Liver (tissue), 3 donors: ENCODE data around the gene SERTAD2.

ENCODE experiments used
- CTCF ChIP-seq: fragments of 150-350 bp; IDR thresholded peaks from 2 replicates; pipeline ENCODE4 v1.5.1; 2017; ENCODE audit warnings: improper control_type of control experiment, low read depth, low read length; ENCODE audit not compliant: missing input control
- EGR1 ChIP-seq, 2 donors: IDR thresholded peaks; 2 replicates each; pipeline ENCODE4 v1.6.1; 2016 to 2018; ENCODE audit warnings: antibody characterized with exemption in 2 of 2, low read depth in 2 of 2
- HNF4A ChIP-seq, 2 donors: conservative IDR thresholded peaks; 2 replicates each; pipeline ENCODE4 v1.6.1; 2016; ENCODE audit warnings: antibody characterized with exemption in 2 of 2, mild to moderate bottlenecking in 2 of 2
- HNF4G ChIP-seq: IDR thresholded peaks from 2 replicates; pipeline ENCODE4 v1.6.1; 2016; ENCODE audit warnings: antibody characterized with exemption
- RAD21 ChIP-seq, 2 donors: IDR thresholded peaks; 2 replicates each; pipeline ENCODE4 v1.6.1; 2016; ENCODE audit warnings: antibody characterized with exemption in 2 of 2, mild to moderate bottlenecking in 2 of 2
- REST ChIP-seq: IDR thresholded peaks from 2 replicates; pipeline ENCODE4 v1.6.1; 2016; ENCODE audit warnings: antibody characterized with exemption, mild to moderate bottlenecking
- RXRA ChIP-seq, 2 donors: IDR thresholded peaks; 2 replicates each; pipeline ENCODE4 v1.6.1; 2017 to 2018; ENCODE audit warnings: antibody characterized with exemption in 2 of 2, mild to moderate bottlenecking in 1 of 2
- SP1 ChIP-seq: IDR thresholded peaks from 2 replicates; pipeline ENCODE4 v1.6.1; 2018; ENCODE audit warnings: antibody characterized with exemption, mild to moderate bottlenecking
- YY1 ChIP-seq: IDR thresholded peaks from 2 replicates; pipeline ENCODE4 v1.6.1; 2016; ENCODE audit warnings: antibody characterized with exemption, mild to moderate bottlenecking
- donor health status: healthy.
- donor health status: healthy.

- TF ChIP-seq CTCF = no peak
- no peak for TF ChIP-seq YY1
- no peak for TF ChIP-seq REST
- TF ChIP-seq HNF4A (conservative IDR thresholded peaks at IDR 0.05) = peak; percentile 41 to 46
- peak; percentile 52 to 68 for TF ChIP-seq RXRA (IDR thresholded peaks at IDR 0.05)
- no peak for TF ChIP-seq EGR1 (IDR thresholded peaks at IDR 0.05; ENCODE audit: low read depth in 2 of 2)
- TF ChIP-seq SP1 = no peak
- TF ChIP-seq HNF4G = no peak
- no peak for TF ChIP-seq RAD21 (IDR thresholded peaks at IDR 0.05)
Observed at GRCh38 chr2:64634345-64635267, 19.1 kb downstream of the SERTAD2 start.
